GM10266 (cell line): ENCODE measurements around the gene PKNOX2.

Source experiments
- DNase-seq: peaks from one replicate; pipeline ENCODE4 v3.0.0; 2012; ENCODE audit errors: extremely low spot score
- TF ChIP-seq, protein P1 (sequence below): IDR thresholded peaks from 2 replicates; pipeline ENCODE4 v1.5.1; 2012; ENCODE audit warnings: mild to moderate bottlenecking, low read depth; ENCODE audit not compliant: control insufficient read depth, insufficient read depth; ENCODE audit errors: missing control alignments

Gene PKNOX2

DNA sequence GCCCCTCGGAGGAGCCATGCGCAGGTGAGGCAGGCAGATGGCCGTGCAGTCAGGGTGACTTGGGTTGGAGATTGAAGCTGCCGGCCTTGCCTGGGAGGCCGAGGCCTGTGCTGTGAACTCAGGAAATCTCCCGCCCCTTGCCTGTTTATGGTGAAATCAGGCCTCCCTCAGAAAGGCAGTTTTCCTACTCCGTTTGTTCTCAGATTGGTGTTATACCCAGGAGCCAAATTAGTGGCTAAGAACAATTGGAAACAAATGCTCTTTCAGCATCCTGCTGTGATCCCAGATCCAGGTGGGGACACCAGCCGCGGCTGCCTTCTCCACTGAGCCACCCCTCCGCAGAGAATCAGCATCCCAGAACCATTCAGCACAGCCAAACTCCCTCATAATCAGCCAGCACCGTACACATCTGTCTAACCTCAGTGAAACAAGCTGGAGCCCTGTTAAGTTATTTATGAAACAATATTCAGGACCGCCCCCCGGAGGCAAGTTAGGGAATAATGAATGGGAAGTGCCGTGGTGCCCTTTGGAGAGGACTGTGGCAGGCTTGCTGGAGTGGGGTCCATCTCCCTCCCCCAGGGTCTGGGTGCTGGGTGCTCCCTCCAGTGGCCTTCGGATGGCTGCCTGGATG lies 60.0 kb downstream of the PKNOX2 start:
- no peak for DNase-seq
- TF ChIP-seq, protein P1, sequence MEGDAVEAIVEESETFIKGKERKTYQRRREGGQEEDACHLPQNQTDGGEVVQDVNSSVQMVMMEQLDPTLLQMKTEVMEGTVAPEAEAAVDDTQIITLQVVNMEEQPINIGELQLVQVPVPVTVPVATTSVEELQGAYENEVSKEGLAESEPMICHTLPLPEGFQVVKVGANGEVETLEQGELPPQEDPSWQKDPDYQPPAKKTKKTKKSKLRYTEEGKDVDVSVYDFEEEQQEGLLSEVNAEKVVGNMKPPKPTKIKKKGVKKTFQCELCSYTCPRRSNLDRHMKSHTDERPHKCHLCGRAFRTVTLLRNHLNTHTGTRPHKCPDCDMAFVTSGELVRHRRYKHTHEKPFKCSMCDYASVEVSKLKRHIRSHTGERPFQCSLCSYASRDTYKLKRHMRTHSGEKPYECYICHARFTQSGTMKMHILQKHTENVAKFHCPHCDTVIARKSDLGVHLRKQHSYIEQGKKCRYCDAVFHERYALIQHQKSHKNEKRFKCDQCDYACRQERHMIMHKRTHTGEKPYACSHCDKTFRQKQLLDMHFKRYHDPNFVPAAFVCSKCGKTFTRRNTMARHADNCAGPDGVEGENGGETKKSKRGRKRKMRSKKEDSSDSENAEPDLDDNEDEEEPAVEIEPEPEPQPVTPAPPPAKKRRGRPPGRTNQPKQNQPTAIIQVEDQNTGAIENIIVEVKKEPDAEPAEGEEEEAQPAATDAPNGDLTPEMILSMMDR: no peak

DNA sequence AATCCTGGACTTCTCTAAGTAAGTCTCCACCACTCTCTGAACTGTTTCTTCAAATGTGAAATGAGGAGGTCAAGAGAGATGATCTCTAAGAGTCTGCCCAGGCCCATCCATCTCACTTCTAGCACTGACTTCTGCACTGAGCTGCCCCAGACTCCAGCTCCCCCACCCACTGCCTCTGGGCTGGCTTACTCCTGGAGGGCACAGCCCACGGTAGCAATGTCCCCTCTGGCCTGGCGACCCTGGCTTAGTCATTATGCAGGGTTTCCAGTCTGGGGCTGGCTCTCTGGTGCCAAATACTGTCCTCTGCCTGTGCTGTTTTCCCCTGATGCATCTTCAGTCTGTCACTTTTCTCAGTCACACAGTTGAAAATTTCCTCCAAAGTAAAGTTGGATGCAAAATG lies 60.9 kb downstream of the PKNOX2 start:
- DNase-seq: no peak
- TF ChIP-seq, protein P1: no peak

DNA sequence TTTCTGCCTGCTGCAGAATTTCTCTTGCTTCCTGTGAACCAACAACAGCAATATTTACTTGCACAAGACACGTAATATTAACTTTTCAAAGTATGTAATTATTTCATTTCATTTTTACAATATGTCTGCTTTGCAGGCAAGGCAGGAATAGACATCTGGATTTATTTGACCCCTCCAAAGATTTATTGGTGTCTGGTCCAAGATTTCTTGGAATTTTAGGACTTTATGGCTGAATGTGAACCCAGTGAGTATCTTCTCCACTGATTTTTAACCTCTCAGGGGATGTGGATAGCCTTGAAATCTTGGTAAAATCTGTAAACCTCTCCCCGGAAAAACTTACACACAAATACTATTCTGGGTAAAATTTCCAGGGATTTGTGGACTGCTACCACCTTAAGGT lies 61.5 kb downstream of the PKNOX2 start:
- no peak for DNase-seq
- TF ChIP-seq, protein P1: no peak

DNA sequence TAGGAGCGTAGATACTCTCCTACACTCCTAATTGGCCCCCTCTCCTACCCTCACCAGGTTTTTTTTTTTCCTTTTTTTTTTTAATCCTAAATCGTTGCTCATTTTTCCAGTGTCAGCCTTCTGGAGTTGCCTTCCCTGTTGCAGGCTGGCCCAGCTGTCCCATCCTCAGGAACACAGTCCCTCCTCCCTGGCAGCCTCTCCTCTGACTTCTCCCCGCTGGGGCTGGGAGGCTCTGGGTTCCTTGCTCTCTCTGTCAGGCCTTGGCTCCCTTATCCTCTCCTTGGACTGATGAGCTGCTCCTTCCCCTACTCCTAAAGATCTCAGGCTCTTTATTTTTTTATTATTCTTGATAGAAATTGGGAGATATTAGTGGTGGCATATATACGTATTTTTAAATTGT lies 62.2 kb downstream of the PKNOX2 start:
- no peak for DNase-seq
- TF ChIP-seq, protein P1: no peak

DNA sequence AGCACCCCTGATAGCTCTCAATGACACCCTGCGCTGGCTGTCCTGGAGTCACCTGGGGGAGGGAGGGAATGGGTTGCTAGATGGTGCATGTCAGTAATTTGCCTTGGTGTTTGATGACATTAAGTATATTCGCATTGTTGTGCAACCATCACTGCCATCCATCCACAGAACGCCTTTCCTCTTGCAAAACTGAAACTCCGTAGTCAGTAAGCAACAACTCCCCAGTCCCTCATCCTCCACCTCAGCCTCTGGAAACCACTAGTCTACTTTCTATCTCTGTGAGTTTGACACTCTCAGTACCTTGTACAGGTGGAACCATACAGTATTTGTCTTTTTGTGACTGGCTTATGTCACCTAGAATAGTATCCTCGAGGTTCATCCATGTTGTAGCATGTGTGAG lies 62.6 kb downstream of the PKNOX2 start:
- DNase-seq: no peak
- TF ChIP-seq, protein P1: no peak

DNA sequence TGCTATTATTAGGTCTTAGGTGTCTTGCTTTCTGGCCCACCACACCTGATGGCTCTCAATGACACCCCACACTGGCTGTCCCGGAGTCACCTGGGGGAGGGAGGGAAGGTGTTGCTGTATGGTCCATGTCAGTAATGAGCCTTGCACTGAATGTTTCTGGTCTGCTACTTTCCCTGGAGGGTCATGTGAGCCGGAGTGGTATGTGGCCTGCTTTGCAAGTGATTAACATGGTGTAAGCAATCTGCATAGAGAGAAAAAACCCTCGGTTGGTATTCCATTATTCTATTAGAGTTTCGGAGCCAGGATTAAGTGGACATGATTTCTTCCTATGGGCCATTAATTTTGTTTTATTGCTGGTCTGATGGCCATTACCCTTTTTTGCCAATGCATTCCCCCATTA lies 63.9 kb downstream of the PKNOX2 start:
- DNase-seq: no peak
- TF ChIP-seq, protein P1: no peak

DNA sequence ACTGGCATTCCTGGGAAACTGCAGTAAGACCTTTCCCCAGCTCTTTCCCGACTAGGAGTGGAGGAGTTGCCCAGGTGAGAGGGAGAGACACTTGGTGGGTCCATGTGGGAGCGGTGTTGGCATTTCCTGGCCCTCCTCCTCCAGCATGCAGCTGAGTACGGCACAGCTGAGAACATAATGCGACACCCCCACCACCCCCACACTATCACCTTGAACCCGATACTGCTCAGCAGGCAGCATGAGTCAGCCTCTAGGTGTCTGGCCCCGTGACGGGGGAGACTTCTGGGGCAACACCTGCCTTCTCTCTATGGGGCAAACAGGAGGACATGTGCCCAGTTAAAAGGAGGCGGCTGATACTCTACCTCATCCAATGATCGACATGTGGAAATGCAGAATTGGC lies 64.4 kb downstream of the PKNOX2 start:
- DNase-seq: no peak
- TF ChIP-seq, protein P1: no peak
